GM18517 (cell line): ENCODE results near the gene LTO1.

Source experiments
- ATAC-seq: cut with Tn5 transposase; IDR thresholded peaks from one replicate; pipeline ENCODE4 v1.9.1; 2021; ENCODE audit warnings: mild to moderate bottlenecking, moderate library complexity; ENCODE audit not compliant: unreplicated experiment

LTO1 gene

DNA sequence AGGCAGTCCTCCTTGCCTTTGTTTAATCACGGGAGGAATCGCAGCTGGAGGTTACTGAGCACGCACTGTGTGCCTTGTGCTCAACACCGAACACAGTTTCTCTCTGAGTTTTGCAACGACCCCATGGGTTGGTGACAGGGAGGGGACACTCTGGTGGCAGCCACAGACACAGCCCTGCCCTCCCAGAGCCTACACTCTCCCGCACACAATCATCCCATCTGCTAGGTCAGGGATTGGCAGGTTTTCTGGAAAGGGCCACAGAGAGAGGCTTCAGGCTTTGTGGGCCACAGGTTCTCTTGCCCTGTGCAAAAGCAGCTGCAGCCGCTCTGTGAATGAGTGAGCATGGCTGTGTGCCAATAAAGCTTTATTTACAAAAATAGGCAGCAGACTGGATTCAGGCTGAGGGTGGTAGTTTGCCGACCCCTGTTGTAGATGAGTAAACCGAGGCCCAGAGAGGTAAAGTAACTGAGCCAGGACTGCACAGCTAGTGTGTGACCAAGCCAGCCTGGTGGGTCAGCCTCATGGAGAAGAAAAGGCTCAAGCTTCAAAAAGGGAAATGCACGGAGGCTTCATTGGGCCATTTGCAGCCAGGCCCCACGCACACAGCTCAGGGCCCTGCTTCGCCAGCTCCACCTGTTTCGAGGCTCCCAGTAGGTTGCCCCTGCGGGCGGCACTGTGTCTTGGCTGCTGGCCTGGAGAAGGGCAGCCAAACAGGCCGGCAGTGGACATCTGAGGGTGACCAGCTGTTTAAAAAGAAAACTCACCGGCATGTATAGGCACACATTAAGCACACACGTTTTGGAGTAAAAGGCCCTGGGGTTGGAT lies 16.3 kb downstream of the LTO1 start:
- no peak for ATAC-seq

GRCh38 chr11:69657911-69658625 lies 17.1 kb downstream of the LTO1 start:
- no peak for ATAC-seq

DNA sequence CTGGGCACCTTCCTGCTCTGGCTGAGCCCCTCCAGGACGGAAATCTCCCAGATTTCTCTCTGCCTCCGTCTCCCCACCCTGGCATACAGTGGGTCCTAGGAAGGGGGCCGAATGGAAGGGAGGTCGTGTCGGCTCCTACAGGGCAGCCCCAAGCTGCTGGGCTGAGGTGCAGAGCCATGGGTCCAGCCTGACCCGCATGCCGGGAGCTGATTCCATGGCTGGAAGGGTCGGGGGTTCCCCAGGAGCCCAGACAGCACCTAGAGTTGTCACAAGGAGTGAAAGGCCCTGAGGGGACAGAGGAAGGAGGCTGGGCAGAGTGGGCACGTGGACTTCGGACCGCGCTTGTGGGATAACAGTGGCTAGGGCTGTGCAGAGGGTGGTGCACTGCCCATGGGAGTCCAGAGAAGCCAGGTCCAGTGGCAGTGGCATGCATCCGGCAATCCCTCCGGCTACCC lies 17.7 kb downstream of the LTO1 start:
- ATAC-seq: no peak

DNA sequence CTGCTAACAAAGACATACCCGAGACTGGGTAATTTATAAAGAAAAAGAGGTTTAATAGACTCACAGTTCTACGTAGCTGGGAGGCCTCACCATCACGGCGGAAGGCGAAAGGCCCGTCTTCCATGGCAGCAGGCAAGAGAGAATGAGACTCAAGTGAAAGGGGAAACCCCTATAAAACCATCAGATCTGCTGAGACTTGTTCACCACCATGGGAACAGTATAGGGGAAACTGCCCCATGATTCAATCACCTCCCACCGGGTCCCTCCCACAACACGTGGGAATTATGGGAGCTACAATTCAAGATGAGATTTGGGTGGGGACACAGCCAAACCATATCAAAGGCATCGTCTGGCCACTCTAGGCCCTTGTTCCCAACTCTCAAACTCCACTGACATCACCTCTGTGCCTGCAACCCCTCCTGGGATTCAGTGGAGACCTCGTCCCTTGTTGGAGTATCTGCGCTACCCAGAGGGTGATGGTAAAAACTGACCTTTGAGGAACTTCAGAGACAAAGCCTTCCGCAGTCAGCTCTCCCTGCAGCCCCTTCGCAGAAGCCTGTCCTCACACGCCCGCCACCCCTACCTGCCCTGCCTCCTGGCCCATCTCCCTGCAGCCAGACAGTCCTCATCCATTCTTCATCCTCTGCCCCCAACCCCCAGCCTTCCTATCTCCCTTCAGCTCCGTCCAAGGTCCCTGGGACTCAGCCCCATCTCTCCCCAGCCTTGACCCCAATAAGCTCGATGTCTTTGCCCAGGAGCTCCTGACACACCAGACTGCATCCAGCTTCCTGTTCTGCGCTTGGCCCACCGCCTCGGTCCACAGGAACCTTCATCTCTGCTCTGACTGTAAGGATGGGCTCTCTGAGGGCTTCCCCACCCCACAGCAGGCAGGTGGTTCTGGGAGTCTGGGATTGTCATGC lies 18.4 kb downstream of the LTO1 start:
- ATAC-seq: no peak

- no peak for ATAC-seq
Measured at GRCh38 chr11:69655479-69656428, 19.4 kb downstream of the LTO1 start.

- no peak for ATAC-seq
Measured at GRCh38 chr11:69654660-69655478, 20.3 kb downstream of the LTO1 start.

DNA sequence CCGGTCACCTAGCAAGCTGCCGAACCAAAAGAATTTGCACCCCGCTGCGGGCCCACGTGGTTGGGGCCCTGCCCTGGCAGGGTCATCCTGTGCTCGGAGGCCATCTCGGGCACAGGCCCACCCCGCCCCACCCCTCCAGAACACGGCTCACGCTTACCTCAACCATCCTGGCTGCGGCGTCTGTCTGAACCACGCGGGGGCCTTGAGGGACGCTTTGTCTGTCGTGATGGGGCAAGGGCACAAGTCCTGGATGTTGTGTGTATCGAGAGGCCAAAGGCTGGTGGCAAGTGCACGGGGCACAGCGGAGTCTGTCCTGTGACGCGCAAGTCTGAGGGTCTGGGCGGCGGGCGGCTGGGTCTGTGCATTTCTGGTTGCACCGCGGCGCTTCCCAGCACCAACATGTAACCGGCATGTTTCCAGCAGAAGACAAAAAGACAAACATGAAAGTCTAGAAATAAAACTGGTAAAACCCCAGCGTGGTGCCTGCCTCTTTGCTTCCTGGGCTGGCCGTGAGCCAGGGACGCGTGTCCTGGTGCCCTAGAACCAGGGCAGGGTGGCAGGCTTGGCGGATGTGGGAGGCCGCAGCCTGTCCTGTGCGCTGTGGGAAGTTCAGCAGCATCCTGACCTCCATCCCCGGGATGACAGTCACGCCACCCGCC lies 21.0 kb downstream of the LTO1 start:
- ATAC-seq: no peak

DNA sequence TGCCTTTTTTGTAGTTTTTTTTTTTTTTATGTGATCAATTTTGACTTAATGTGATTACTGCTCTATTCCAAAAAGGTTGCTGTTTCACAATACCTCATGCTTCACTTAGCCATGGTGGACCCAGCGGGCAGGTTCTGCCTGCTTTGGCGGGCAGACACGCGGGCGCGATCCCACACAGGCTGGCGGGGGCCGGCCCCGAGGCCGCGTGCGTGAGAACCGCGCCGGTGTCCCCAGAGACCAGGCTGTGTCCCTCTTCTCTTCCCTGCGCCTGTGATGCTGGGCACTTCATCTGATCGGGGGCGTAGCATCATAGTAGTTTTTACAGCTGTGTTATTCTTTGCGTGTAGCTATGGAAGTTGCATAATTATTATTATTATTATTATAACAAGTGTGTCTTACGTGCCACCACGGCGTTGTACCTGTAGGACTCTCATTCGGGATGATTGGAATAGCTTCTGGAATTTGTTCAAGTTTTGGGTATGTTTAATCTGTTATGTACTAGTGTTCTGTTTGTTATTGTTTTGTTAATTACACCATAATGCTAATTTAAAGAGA lies 21.7 kb downstream of the LTO1 start:
- no peak for ATAC-seq

DNA sequence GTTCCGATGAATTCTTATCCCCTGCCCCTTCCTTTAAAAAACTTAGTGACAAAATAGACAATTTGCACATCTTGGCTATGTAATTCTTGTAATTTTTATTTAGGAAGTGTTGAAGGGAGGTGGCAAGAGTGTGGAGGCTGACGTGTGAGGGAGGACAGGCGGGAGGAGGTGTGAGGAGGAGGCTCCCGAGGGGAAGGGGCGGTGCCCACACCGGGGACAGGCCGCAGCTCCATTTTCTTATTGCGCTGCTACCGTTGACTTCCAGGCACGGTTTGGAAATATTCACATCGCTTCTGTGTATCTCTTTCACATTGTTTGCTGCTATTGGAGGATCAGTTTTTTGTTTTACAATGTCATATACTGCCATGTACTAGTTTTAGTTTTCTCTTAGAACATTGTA lies 22.2 kb downstream of the LTO1 start:
- ATAC-seq: no peak

GRCh38 chr11:69651834-69652620 lies 23.1 kb downstream of the LTO1 start:
- no peak for ATAC-seq

GRCh38 chr11:69650832-69651344 lies 24.3 kb downstream of the LTO1 start:
- ATAC-seq: no peak

GRCh38 chr11:69650081-69650831 lies 24.9 kb downstream of the LTO1 start:
- ATAC-seq: no peak

DNA sequence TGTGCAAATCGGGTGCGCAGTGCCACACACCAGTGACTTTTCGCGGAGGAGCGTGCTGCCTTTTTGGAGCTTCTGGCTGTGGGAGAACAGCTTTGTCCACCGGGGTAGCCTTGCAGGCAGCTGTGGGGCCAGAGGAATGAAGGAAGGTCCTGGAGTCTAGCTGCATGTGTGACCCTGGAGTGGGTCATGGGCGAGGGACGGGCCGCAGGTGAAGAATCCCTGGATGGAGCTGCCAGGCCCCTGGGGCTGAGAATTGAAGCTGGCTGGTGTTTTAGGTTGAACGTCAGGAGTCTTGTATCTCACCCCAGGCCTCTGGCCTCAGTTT lies 25.6 kb downstream of the LTO1 start:
- ATAC-seq: no peak

- no peak for ATAC-seq
Measured at GRCh38 chr11:69648679-69649575, 26.2 kb downstream of the LTO1 start.

DNA sequence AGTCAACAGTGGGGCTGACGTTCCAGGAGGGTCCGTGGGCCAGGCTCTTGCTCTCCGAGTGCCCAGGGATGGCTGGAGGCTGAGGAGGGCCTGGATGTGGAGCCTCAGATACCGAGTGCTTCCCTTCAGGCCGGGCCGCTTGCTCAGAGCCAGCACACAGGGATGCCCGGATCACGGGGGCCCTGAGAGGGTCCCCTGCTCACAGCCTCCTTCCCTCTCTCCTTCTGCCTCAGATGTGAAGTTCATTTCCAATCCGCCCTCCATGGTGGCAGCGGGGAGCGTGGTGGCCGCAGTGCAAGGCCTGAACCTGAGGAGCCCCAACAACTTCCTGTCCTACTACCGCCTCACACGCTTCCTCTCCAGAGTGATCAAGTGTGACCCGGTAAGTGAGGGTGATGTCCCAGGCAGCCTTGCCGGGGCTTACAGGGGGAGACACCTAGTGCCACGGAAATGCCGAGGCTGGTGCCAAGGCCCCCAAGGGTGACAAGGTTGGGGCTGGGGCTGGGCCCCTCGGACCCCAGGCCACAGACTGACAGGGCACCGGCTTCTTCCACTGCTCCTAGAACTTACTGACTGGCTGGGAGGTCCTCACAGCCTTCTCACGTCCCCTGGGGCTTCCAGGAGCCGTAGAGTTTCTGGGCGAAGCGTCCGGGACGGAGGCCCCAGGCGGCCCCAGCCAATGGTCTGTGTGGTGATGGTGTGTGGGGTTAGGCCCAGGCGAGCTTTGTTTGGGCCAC lies 27.2 kb downstream of the LTO1 start:
- no peak for ATAC-seq
